Sigmoid colon (tissue), 7 donors: ENCODE results near the gene TNFAIP2. TPM values are rescaled to one million over a fixed set of nuclear protein-coding genes. Genes with fewer than 3 reads are reported as not detected.
"Not testable (repeated sequence)": the region's sequence is repeated elsewhere in the genome, so short reads cannot be mapped to it uniquely, and the experiment has no call there.

Source experiments
- DNase-seq: peaks from one replicate; pipeline ENCODE4 v3.0.0-alpha.2; 2019
- H3K27ac ChIP-seq, 4 donors: fragments of 200-600 bp; sonication (generic); one replicate each; pipeline ENCODE4 v1.5.1; 2016 to 2019; ENCODE audit warnings: mild to moderate bottlenecking in 1 of 4
- H3K27me3 ChIP-seq, 3 donors: fragments of 200-600 bp; sonication (generic); one replicate each; pipeline ENCODE4 v1.5.1; 2019; ENCODE audit warnings: mild to moderate bottlenecking in 1 of 3
- H3K36me3 ChIP-seq, 4 donors: fragments of 200-600 bp; sonication (generic); one replicate each; pipeline ENCODE4 v1.5.1; 2016 to 2019
- H3K4me1 ChIP-seq, 4 donors: fragments of 200-600 bp; sonication (generic); one replicate each; pipeline ENCODE4 v1.5.1; 2017 to 2019
- H3K4me3 ChIP-seq, 4 donors: fragments of 200-600 bp; sonication (generic); one replicate each; pipeline ENCODE4 v1.5.1; 2017 to 2019; ENCODE audit warnings: mild to moderate bottlenecking in 2 of 4, moderate library complexity in 1 of 4
- H3K9me3 ChIP-seq, 4 donors: fragments of 200-600 bp in 3 of 4; sonication (generic) in 3 of 4; one replicate each; pipeline versions ENCODE4 v1.5.1 to v1.6.1; 2013 to 2019
- EP300 ChIP-seq, 4 donors: sonication (generic); formaldehyde crosslinking; IDR thresholded peaks; one replicate each; pipeline ENCODE4 v1.6.1; 2017; ENCODE audit warnings: antibody characterized with exemption in 4 of 4
- POLR2A ChIP-seq, 2 donors: fragments of 450-650 bp; IDR thresholded peaks; one replicate each; pipeline ENCODE4 v1.6.1; 2016; ENCODE audit warnings: antibody characterized with exemption in 2 of 2, mild to moderate bottlenecking in 2 of 2, moderate library complexity in 2 of 2
- POLR2AphosphoS5 ChIP-seq, 4 donors: sonication (generic); formaldehyde crosslinking; IDR thresholded peaks; one replicate each; pipeline ENCODE4 v1.6.1; 2017; ENCODE audit warnings: antibody characterized with exemption in 4 of 4
- WGBS, 2 donors: extraction: QIAGEN DNeasy Blood & Tissue Kit; methylation state at CpG; one replicate each; pipeline ENCODE4 v1.1.7; 2013; 5-methylcytosine and 5-hydroxymethylcytosine counted together
- intact Hi-C: fragments of 100-400 bp; cut with DNase I; formaldehyde crosslinking; loops from one replicate; pipeline ENCODE4 v1.15.1; 2023
- polyA plus RNA-seq, 3 donors: library from polyadenylated mRNA; stranded (reverse); fragments of 200-250 nt; gene quantifications; one replicate each; pipeline ENCODE4 v1.2.3, GENCODE V29; 2013
- total RNA-seq, 4 donors: library from RNA; depleted of rRNA; stranded (reverse); fragments of >200 nt; gene quantifications; one replicate each; pipeline ENCODE4 v1.1.0, GENCODE V29; 2016
- TF ChIP-seq, protein P1 (sequence below), 4 experiments: fragments of 450-650 bp in 3 of 4; fragments of 200-600 bp in 1 of 4; IDR thresholded peaks; one replicate each; pipeline ENCODE4 v1.5.1; 2016 to 2019; ENCODE audit warnings: antibody characterized with exemption in 4 of 4, mild to moderate bottlenecking in 3 of 4, moderate library complexity in 2 of 4
- donor health status: healthy with polysubstance abuse.
- donor health status: Bipolar disorder and iron deficiency.
- donor health status: healthy.

Gene TNFAIP2
- total and polyA plus RNA-seq, 7 donors = 11.8 to 68.0 (median 33.5) TPM

- peak; percentile 25 for DNase-seq
- WGBS, 2 donors = 58 to 81% methylated on average over 5 of the region's 5 CpGs
- peaks cover 0 to 4% (median 0%) of the 10 kb centered on the region in 3 donors for H3K27me3 ChIP-seq
- intact Hi-C loops = no loop called here
- H3K27ac ChIP-seq = no peak overlapping the region
- TF ChIP-seq, protein P1, sequence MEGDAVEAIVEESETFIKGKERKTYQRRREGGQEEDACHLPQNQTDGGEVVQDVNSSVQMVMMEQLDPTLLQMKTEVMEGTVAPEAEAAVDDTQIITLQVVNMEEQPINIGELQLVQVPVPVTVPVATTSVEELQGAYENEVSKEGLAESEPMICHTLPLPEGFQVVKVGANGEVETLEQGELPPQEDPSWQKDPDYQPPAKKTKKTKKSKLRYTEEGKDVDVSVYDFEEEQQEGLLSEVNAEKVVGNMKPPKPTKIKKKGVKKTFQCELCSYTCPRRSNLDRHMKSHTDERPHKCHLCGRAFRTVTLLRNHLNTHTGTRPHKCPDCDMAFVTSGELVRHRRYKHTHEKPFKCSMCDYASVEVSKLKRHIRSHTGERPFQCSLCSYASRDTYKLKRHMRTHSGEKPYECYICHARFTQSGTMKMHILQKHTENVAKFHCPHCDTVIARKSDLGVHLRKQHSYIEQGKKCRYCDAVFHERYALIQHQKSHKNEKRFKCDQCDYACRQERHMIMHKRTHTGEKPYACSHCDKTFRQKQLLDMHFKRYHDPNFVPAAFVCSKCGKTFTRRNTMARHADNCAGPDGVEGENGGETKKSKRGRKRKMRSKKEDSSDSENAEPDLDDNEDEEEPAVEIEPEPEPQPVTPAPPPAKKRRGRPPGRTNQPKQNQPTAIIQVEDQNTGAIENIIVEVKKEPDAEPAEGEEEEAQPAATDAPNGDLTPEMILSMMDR (IDR thresholded peaks at IDR 0.05) = no peak
- TF ChIP-seq POLR2A (IDR thresholded peaks at IDR 0.05) (no peak), EP300 (IDR thresholded peaks at IDR 0.05) (no peak), POLR2AphosphoS5 (IDR thresholded peaks at IDR 0.05) (no peak)
- H3K36me3 ChIP-seq = no peaks in the 10 kb centered on the region
- no peaks in the 10 kb centered on the region for H3K4me1 ChIP-seq
- H3K4me3 ChIP-seq = no peak overlapping the region
- H3K9me3 ChIP-seq = peaks cover 0 to 13% (median 4%) of the 10 kb centered on the region in 4 donors
Measured at GRCh38 chr14:103172921-103173320, 49.7 kb downstream of the TNFAIP2 start.

GRCh38 chr14:103173887-103174286 is 50.6 kb downstream of the TNFAIP2 start:
- 45 to 56% methylated on average over 2 of the region's 2 CpGs for WGBS, 2 donors
- H3K27me3 ChIP-seq, intact Hi-C loops, DNase-seq, H3K4me3 ChIP-seq, H3K4me1 ChIP-seq, H3K36me3 ChIP-seq, H3K27ac ChIP-seq, H3K9me3 ChIP-seq: not testable (repeated sequence)

DNA sequence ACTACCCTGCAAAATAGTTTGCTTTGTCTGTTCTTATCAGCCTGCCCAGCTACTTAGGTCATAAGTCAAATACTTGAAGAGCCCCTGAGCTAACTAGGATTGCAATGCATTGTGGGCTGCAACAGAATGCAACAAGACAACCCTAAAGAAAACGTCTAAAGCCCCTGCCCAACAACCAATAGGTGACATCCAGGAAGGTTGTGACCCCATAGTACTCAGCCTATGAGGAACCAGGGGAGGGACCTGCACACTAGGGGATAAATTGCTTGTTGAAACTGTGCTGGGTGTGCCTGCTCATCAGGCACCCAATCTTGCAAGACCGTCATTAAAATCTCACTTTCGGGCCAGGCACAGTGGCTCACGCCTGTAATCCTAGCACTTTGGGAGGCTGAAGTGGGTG is 52.9 kb downstream of the TNFAIP2 start:
- intact Hi-C loops, H3K9me3 ChIP-seq, H3K27ac ChIP-seq, H3K4me3 ChIP-seq, H3K4me1 ChIP-seq, H3K36me3 ChIP-seq, H3K27me3 ChIP-seq, DNase-seq: not testable (repeated sequence)
- 69 to 71% methylated on average over 4 of the region's 4 CpGs for WGBS, 2 donors

- TF ChIP-seq POLR2A (IDR thresholded peaks at IDR 0.05) = no peak
- TF ChIP-seq EP300 (IDR thresholded peaks at IDR 0.05) = no peak
- TF ChIP-seq, protein P1 (IDR thresholded peaks at IDR 0.05) = no peak
- TF ChIP-seq POLR2AphosphoS5 (IDR thresholded peaks at IDR 0.05) = no peak
- Histone ChIP-seq H3K4me1 (no peaks in the 10 kb centered on the region), H3K9me3 (peaks cover 0 to 4% (median 0%) of the 10 kb centered on the region in 4 donors), H3K27ac (no peak overlapping the region), H3K4me3 (no peak overlapping the region), H3K36me3 (no peaks in the 10 kb centered on the region), H3K27me3 (no peaks in the 10 kb centered on the region)
- no peak for DNase-seq
- WGBS, 2 donors = 69 to 81% methylated on average over 7 of the region's 7 CpGs
- intact Hi-C loops = no loop called here
Measured at GRCh38 chr14:103177376-103177775, 54.1 kb downstream of the TNFAIP2 start.

DNA sequence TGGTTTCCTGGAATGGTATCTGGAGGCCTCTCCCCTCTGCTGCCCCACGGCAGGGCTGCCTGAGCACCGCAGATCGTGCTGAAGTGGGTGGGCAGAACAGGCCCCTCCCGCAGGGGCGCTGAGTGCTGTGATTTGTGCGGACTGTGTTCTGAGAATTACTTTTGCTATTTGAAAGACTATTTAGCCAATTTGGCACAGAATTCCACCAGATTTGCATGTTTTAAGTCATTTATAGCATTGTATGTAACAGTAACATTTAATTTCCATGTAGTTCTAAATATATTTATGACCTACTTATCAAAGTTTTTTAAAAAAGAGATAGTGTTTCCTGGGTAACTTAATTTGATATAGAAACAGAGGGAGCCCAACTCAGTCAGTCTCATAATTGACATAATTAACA is 55.3 kb downstream of the TNFAIP2 start:
- TF ChIP-seq POLR2A (IDR thresholded peaks at IDR 0.05) = no peak
- TF ChIP-seq, protein P1 (IDR thresholded peaks at IDR 0.05) = no peak
- peak; percentile 7 for DNase-seq
- H3K4me1 ChIP-seq = no peaks in the 10 kb centered on the region
- peaks cover 0 to 4% (median 0%) of the 10 kb centered on the region in 4 donors for H3K9me3 ChIP-seq
- intact Hi-C loops = no loop called here
- 87 to 88% methylated on average over 6 of the region's 6 CpGs for WGBS, 2 donors
- H3K4me3 ChIP-seq = no peak overlapping the region
- no peaks in the 10 kb centered on the region for H3K27me3 ChIP-seq
- no peaks in the 10 kb centered on the region for H3K36me3 ChIP-seq
- no peak overlapping the region for H3K27ac ChIP-seq

GRCh38 chr14:103179094-103179493 is 55.8 kb downstream of the TNFAIP2 start:
- no peaks in the 10 kb centered on the region for H3K36me3 ChIP-seq
- TF ChIP-seq, protein P1 (IDR thresholded peaks at IDR 0.05) = no peak
- TF ChIP-seq POLR2A (IDR thresholded peaks at IDR 0.05) (no peak), POLR2AphosphoS5 (IDR thresholded peaks at IDR 0.05) (no peak), EP300 (IDR thresholded peaks at IDR 0.05) (no peak)
- peak; percentile 5 for DNase-seq
- H3K9me3 ChIP-seq = peaks cover 0 to 4% (median 0%) of the 10 kb centered on the region in 4 donors
- H3K27me3 ChIP-seq = no peaks in the 10 kb centered on the region
- intact Hi-C loops = no loop called here
- H3K4me1 ChIP-seq = no peaks in the 10 kb centered on the region
- H3K27ac ChIP-seq = no peak overlapping the region
- whole genome bisulfite sequencing, 2 donors = 63 to 83% methylated on average over 5 of the region's 5 CpGs
- H3K4me3 ChIP-seq = no peak overlapping the region
